Pons (tissue), 1 donor: Measurements from ENCODE around the gene MED15.
"Not testable (repeated sequence)": the region's sequence is repeated elsewhere in the genome, so short reads cannot be mapped to it uniquely, and the experiment has no call there.

Experiments used
- DNase-seq: peaks from one replicate; pipeline ENCODE4 v3.0.0-alpha.2; 2016; ENCODE audit warnings: low spot score

The MED15 gene

DNA sequence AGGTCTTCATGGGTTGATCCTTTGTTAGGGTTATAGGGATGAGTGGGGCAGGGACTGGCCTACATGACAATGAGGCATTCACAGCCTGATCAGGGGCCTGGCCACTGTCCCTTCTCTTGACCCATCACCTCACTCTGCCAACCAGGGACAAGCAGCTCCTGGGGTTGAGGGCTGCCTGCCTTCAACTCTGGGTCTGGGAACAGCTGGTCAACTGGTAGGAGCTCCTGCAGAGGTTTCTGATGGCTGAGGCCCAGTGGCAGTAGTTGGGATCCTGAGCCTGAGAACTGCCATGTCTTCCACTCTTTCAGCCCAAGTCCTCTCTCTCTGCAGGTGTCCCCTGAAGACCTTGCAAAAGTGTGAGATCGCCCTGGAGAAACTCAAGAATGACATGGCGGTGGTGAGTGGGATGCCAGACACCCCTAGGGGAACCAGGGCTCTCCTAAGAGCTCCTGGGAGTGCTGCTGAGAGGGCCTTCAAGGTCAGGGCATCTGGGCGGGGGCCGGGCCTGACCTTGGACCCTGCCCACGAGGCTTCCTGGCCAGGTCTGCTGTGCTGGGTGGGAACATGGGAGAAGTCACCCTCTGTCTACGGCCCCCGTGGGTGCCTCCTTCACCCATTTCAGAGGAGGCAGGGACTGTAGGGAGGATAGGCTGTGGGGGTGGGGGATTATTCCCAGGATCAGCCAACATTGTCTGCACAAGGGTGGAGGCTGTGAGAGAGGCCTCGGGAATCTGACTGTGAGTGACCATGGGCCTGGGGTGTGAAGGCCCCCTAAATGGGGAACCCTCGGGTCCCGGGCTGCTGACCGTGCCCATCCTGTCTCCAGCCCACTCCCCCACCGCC is 76.8 kb downstream of the MED15 start:
- DNase-seq = no peak

DNA sequence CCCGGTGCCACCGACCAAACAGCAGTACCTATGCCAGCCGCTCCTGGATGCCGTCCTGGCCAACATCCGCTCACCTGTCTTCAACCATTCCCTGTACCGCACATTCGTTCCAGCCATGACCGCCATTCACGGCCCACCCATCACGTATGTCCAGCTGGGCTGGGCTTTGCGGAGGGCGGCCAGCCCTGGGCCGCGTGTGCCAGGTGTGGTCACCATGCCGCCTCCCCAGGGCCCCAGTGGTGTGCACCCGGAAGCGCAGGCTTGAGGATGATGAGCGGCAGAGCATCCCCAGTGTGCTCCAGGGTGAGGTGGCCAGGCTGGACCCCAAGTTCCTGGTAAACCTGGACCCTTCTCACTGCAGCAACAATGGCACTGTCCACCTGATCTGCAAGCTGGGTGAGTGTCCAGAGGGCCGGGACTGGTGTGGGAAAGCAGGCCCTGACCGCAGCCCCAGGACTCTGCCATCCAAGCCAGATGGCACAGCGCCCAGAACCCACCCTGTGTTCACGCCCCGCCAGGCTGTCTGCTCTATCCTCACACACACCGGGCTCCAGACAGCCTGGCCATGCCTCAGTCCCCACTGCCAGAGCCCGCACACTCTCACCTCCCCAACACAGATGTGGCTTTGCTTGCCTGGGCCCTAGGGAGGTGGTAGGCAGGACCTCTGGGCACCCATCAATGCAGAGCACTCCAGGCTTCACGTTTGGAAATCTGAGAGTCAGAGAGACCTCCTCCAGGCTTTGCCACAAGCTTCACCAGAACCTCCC is 77.6 kb downstream of the MED15 start:
- no peak for DNase-seq

DNA sequence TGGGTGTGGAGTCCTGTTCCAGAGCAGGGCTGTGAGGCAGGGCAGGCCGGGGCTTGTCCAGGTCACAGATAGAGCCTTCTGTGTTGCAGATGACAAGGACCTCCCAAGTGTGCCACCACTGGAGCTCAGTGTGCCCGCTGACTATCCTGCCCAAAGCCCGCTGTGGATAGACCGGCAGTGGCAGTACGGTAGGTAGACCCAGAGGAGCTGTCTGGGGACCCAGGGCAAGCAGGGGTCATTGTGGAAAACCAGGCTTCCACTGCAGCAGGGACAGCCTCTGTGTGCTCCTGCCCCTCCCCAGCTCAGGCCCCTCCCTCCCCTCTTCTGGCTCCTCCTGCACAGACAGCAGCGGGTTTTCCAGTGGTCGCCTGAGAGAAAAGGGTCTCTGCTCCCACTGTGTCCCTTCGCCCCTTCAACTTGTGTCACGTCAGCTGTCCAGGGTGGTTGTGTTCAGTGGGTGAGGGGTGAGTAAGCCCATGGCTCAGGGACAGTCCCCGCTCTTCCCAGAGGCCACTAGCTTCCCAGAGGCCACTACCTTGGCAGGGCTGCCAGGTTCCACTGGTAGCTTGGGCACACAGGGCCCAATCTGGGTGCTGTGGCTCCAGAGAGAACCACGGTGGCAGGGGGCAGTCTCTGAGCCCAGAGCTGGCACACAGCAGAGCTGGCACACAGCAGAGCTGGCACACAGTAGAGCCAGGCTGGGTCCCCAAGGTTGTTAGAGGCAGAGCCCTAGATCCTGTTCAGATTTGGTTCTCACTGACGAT is 78.4 kb downstream of the MED15 start:
- no peak for DNase-seq

DNA sequence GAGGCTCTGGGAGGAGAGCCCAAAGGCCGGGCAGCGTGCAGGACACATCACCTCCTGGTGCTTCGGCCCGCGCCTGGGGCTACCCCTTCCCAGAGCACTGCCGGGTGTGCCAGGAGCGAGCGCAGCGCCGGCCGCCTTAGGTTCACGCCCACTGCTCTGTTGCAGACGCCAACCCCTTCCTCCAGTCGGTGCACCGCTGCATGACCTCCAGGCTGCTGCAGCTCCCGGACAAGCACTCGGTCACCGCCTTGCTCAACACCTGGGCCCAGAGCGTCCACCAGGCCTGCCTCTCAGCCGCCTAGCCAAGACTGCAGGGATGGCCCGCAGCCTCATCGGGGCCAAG is 79.0 kb downstream of the MED15 start:
- DNase-seq = no peak

GRCh38 chr22:20587206-20587958 is 80.0 kb downstream of the MED15 start:
- no peak for DNase-seq

GRCh38 chr22:20588092-20588842 is 80.9 kb downstream of the MED15 start:
- no peak for DNase-seq

DNA sequence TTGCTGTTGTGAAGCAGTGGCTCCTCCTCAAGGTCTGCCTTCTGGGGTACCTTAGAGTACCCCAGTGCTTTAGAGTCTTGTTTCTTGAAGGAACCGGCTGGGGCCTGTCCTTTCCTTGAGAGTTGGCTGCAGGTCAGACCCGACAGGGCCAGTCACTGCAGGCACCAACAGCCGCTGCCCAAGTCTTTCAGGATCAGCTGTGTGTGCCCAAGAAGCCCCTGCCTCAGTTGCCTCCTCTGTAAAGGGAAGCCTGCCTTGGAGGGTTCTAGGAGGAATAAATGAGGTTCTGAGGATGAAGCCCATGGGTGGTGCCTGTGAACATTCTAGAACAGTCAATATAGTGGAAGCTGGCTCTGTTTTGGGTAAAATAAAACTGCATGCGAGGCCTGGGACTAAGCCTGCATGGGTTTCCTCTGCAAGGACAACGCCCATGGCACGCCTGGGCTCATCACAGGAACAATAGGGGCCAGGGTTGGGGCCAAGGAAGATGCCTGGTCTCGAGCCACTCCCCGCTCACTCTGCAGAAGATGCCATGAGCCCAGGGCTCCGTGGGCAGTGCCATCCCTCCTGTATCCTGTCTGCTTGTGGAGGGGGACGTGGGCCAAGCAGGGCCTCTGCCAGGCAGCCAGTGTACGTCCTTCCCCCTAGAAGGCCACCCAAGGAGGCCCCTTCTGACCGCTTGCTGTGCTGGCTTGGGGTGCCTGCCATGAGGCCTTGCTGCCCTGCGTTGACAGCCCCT is 81.6 kb downstream of the MED15 start:
- no peak for DNase-seq

GRCh38 chr22:20589614-20590476 is 82.4 kb downstream of the MED15 start:
- DNase-seq = no peak

GRCh38 chr22:20590477-20591294 is 83.3 kb downstream of the MED15 start:
- no peak for DNase-seq

- no peak for DNase-seq
Observed at GRCh38 chr22:20591295-20591645, 83.9 kb downstream of the MED15 start.

DNA sequence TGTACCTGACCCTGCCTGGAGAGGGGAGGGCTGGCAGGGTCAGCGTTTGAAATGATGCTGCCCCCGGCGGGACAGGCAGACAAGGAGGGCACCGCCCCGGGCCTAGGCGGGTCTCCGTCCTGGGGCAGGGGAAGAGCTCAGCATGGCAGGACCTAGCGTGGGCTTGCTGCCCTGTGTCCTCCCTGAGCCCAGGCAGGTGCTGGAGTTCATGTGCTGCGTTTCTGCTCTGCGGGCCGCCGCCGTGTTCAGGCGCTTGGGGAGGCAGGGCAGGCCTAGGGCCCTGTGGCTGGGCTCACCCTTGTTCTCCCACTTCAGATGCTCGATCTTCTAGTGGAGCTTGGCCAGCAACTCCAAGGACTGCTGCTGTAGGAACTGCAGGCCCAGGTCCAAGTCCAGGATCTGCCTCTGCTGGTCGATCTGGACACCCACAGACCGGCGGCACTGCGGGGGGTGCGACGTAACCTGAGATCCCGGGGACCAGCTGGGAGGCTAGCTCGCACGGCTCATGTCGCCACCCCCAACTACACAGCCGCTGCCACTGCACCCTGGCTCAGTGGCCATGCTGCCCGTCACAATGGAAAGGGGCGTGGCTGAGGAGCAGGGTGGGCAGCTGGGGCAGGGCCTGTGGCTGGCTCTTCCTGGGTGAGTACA is 84.4 kb downstream of the MED15 start:
- DNase-seq = no peak

DNA sequence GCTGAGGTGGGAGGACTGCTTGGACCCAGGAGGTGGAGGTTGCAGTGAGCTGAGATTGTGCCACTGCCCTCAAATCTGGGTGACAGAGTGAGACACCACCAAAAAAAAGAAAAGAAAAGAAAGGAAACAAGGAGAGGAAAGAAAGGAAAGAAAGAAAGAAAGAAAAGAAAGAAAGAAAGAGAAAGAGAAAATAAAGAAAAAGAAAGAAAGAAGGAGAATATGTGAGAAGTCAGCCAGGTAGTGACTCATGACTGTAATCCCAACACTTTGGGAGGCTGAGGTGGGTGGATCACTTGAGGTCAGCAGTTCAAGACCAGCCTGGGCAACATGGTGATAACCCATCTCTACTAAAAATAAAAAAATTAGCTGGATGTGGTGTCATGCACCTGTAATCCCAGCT is 86.6 kb downstream of the MED15 start:
- DNase-seq = not testable (repeated sequence)

DNA sequence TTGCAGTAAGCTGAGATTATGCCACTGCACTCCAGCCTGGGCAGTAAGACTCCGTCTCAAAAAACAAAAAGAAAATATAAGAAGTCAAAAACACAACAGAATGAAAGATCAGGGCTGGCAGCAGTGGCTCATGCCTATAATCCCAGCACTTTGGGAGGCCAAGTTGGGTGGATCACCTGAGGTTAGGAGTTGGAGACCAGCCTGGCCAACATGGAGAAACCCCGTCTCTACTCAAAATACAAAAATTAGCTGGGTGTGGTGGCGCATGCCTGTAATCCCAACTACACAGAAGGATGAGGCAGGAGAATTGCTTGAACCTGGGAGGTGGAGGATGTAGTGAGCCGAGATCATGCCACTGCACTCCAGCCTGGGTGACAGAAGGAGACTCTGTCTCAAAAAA is 87.1 kb downstream of the MED15 start:
- DNase-seq = not testable (repeated sequence)

- no peak for DNase-seq
Observed at GRCh38 chr22:20595461-20595860, 88.1 kb downstream of the MED15 start.

DNA sequence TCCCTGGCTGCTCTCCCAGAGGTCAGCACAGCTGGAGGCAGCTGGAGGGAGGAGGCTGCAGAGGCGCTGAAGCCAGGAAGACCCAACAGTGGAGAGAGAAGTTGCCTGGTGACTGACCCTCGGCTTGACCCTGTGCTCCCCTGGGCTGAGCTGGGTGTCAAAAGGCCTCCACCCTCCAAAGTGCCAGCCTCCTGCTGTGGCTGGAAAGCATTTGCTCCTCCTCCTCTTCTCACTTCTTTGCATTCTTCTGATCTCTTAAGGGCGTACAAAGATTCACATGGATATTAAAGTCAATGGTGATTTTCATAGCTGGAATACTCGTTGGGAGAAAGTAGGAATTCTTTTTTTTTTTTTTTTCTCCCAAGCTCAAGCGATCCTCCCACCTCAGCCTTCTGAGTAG is 91.7 kb downstream of the MED15 start:
- no peak for DNase-seq

GRCh38 chr22:20600137-20600673 is 92.8 kb downstream of the MED15 start:
- DNase-seq = no peak

DNA sequence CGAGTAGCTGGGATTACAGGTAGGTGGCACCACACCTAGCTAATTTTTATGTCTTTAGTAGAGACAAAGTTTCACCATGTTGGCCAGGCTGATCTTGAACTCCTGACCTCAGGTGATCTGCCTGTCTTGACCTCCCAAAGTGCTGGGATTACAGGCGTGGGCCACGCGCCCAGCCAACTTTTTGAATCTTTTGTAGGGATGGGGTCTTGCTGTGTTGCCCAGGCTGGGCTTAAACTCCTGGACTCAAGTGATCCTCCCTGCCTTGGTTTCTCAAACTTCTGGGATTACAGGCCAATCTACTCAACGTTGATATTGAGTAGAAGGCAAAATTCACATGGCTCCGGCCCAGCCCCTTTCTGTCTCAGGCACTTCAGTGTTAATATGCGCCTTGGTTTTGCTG is 93.9 kb downstream of the MED15 start:
- no peak for DNase-seq

DNA sequence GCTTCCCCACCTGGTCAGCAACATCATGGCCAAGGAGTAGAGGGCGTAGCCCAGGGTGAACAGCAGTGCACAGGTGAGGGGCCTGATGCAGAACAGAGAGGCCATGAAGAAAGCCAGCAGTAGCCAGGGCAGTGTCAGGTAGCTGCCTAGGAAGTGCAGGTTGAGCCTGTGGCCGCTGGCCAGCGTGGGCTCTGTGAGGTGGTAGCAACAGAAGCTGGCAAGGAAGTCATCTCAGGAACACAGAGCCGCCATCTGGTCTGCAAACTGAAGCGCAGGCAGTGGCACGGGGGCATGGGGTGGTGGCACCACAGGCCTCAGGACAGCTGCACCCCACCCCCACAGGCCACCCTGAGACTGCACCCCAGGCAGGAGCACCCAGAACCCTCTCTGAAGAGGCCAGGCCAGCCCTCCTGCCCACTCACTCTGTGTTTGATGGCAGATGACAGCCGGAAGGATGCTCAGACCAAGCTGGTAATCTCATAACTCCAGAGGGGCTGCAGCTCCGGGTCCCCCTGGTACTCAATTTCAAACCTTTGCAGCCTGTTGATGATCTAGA is 95.3 kb downstream of the MED15 start:
- DNase-seq = no peak
